ENCODE results near the gene GNE.

Gene GNE

DNA sequence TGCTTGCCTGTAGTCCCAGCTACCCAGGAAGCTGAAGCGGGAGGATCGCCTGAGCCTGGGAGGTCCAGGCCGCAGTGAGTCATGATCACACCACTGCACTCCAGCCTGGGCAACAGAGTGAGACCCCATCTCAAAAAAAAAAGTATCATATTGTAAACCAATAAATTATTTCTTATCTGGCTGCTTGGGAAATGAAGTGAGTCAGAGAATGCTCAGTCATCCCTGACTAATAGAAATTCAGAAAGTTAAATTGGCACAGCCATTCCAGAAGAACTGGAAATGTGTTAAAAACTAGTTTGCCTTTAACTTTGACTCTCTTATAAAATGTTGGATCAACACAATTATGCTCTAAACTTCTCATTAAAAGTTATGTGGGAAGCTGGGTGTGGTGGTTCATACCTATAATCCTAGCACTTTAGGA is 9.8 kb upstream of the GNE start:
- H3K27ac ChIP-seq: no peak overlapping the region
- no peak for TF ChIP-seq ZFX (IDR thresholded peaks at IDR 0.05; ENCODE audit: borderline replicate concordance)
- TF ChIP-seq, protein P1, sequence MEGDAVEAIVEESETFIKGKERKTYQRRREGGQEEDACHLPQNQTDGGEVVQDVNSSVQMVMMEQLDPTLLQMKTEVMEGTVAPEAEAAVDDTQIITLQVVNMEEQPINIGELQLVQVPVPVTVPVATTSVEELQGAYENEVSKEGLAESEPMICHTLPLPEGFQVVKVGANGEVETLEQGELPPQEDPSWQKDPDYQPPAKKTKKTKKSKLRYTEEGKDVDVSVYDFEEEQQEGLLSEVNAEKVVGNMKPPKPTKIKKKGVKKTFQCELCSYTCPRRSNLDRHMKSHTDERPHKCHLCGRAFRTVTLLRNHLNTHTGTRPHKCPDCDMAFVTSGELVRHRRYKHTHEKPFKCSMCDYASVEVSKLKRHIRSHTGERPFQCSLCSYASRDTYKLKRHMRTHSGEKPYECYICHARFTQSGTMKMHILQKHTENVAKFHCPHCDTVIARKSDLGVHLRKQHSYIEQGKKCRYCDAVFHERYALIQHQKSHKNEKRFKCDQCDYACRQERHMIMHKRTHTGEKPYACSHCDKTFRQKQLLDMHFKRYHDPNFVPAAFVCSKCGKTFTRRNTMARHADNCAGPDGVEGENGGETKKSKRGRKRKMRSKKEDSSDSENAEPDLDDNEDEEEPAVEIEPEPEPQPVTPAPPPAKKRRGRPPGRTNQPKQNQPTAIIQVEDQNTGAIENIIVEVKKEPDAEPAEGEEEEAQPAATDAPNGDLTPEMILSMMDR (IDR thresholded peaks at IDR 0.05): no peak

DNA sequence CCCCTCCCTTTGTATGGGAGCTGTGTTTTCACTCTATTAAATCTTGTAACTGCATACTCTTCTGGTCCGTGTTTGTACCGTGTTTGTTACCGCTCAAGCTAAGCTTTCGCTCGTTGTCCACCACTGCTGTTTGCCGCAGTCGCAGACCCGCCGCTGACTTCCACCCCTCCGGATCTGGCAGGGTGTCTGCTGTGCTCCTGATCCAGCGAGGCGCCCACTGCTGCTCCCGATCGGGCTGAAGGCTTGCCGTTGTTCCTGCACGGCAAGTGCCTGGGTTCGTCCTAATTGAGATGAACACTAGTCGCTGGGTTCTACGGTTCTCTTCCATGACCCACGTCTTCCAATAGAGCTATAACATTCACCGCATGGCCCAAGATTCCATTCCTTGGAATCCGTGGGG is 6.6 kb upstream of the GNE start:
- no peak for TF ChIP-seq ZFX (IDR thresholded peaks at IDR 0.05; ENCODE audit: borderline replicate concordance)
- TF ChIP-seq, protein P1 (IDR thresholded peaks at IDR 0.05): no peak
- no peak overlapping the region for H3K27ac ChIP-seq

DNA sequence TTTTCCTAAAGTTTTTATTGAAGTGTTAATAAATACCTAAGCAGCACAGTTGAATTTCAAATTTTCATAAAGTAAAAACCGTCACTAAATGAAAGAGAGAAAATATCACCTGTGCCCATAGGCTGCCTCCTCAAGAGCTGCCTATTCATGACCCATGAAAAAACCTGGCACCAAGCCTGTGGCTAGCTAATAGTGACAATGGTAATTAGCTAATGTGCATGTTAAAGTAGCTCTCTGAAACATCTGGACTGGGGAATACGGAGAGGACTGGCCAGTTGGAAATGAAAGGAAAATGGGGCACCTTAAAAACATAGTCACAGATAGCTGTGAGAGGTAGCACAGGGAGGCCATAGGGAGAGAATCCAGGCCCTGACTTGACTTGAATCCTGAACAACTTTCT is 5.4 kb upstream of the GNE start:
- no peak overlapping the region for H3K27ac ChIP-seq
- TF ChIP-seq ZFX (IDR thresholded peaks at IDR 0.05; ENCODE audit: borderline replicate concordance): no peak
- TF ChIP-seq, protein P1 (IDR thresholded peaks at IDR 0.05): no peak

DNA sequence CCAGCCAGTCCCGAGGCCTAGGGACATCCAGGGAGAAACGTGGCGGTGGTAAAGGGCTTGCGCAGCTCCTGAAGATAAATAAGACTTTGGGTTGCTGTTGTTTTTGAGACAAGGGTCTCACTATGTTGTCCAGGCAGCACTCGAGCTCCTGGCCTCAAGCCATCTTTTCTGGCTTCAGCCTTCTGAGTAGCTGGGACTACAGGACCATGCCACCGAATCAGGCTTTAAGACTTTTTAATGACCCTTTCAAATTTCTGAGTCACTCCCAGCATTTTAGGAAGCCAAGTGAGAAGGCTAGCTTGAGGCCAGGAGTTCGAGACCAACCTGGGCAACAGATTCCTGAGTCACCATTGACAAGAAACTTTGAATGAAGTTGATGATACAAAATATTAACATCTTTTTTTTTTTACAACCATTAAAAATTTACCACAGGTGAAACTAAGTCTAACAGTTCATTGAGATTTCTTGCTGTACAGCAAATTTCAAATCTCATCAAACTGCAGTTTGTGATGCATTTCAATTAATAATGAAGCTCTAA is 817 bp upstream of the GNE start:
- peak overlapping the region; percentile 57 for H3K27ac ChIP-seq
- no peak for TF ChIP-seq ZFX (IDR thresholded peaks at IDR 0.05; ENCODE audit: borderline replicate concordance)
- TF ChIP-seq, protein P1 (IDR thresholded peaks at IDR 0.05): no peak

DNA sequence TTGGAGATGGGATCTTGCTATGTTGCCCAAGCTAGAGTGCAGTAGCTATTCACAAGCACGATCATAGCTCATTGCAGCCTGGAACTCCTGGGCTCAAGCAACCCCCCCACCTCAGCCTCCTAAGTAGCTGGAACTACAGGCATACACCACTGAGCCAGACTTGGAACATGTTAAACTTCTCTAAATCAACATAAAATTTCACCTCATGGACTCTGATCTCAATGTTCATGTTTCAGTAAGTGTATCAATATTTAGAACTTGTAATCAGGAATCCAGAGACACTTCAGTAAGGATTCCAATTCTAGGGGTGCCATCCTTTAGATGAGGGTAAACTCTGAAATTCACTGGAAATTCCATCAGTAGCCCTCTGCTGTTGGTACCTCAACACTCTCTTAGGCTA is 6.8 kb downstream of the GNE start:
- H3K27ac ChIP-seq: no peak overlapping the region
- TF ChIP-seq, protein P1 (IDR thresholded peaks at IDR 0.05): no peak

DNA sequence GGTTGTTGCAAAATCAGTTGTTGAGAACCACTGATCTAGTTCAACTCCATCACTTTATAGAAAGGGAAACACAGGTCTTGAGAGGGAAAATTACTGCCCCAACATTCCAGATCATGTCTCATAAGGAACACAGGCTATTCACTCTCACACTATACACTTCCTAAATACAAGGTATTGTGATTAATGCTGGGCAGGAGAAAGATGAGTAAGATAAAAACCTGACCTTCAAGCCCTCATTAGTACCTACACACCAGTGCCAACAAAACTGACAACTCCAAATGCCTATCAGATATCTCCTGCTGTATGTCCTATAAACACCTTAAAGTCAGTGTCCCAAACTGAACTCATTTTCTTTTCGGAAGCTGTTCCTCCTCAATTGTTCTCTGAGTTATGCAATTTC is 8.2 kb downstream of the GNE start:
- H3K27ac ChIP-seq: no peak overlapping the region
- TF ChIP-seq, protein P1 (IDR thresholded peaks at IDR 0.05): no peak
- TF ChIP-seq ZFX (IDR thresholded peaks at IDR 0.05; ENCODE audit: borderline replicate concordance): no peak

DNA sequence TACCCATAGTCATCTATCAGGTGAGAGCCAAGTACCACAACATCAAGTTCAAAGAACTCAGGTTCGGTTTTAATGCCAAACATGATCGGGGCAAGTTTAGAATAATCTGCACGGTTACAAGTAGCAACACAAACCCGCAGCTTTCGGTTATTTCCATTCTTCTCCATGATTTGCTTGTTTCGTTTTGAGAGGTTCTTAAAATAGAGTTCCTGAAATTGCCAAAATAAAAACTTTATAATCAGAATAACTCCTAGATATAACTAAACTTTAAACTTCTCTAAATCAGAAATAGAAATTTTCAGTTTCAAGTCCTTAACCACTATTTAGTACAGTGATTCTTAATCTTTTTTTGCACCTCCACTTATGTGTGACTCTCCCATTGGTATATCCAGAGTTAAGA is 9.1 kb downstream of the GNE start:
- TF ChIP-seq, protein P1 (IDR thresholded peaks at IDR 0.05): no peak
- no peak overlapping the region for H3K27ac ChIP-seq

Data from 22Rv1 (cell line).